WTC11 (cell line): ENCODE results near the gene HIVEP2. TPM values are rescaled to one million over a fixed set of nuclear protein-coding genes. Genes with fewer than 3 reads are reported as not detected.

Experiments
- ATAC-seq: fragments of 200-7000 bp; cut with Tn5 transposase; 2 replicates; pipeline ENCODE4 v1.10.0; 2021; ENCODE audit warnings: mild to moderate bottlenecking, moderate library complexity
- CTCF ChIA-PET: fragments of 300-600 bp; sonication (Branson Sonifier 250); formaldehyde crosslinking; loops from one replicate; lab custom pipeline; 2021; ENCODE audit warnings: antibody characterized with exemption; lab: Charles Lee
- POLR2A ChIA-PET: fragments of 350-600 bp; sonication (Branson Sonifier 250); formaldehyde crosslinking; loops from one replicate; lab custom pipeline; 2021; ENCODE audit warnings: antibody characterized with exemption; lab: Charles Lee
- DNase-seq: peaks from one replicate; pipeline ENCODE4 v3.0.0; 2021; ENCODE audit warnings: low spot score
- H3K27ac Mint-ChIP-seq: 2 replicates; pipeline ENCODE4 v1.8.0; 2021; ENCODE audit warnings: mixed read lengths
- H3K27me3 Mint-ChIP-seq: 2 replicates; pipeline ENCODE4 v1.8.0; 2021; ENCODE audit warnings: low read depth, mild to moderate bottlenecking, moderate library complexity, mixed read lengths
- H3K36me3 Mint-ChIP-seq: 2 replicates; pipeline ENCODE4 v1.8.0; 2021; ENCODE audit warnings: mixed read lengths
- H3K4me1 Mint-ChIP-seq: 2 replicates; pipeline ENCODE4 v1.8.0; 2022; ENCODE audit warnings: mixed read lengths
- H3K4me3 Mint-ChIP-seq: 2 replicates; pipeline ENCODE4 v1.8.0; 2021; ENCODE audit warnings: mild to moderate bottlenecking, moderate library complexity, mixed read lengths
- H3K9me3 Mint-ChIP-seq: 2 replicates; pipeline ENCODE4 v1.8.0; 2021; ENCODE audit warnings: mixed read lengths
- ESRRA ChIP-seq: sonication (generic); formaldehyde crosslinking; IDR thresholded peaks from 2 replicates; pipeline ENCODE4 v1.8.1; 2022; ENCODE audit warnings: mild to moderate bottlenecking, missing genetic modification reagents, borderline replicate concordance
- FOXJ3 ChIP-seq: sonication (generic); formaldehyde crosslinking; IDR thresholded peaks from 2 replicates; pipeline ENCODE4 v1.9.0; 2021; ENCODE audit warnings: missing genetic modification reagents, mild to moderate bottlenecking, borderline replicate concordance
- NR3C1 ChIP-seq: sonication (generic); formaldehyde crosslinking; conservative IDR thresholded peaks from 2 replicates; pipeline ENCODE4 v1.8.1; 2023; ENCODE audit warnings: low read depth, mild to moderate bottlenecking, missing genetic modification reagents
- SMAD4 ChIP-seq: sonication (generic); formaldehyde crosslinking; IDR thresholded peaks from 2 replicates; pipeline ENCODE4 v1.8.0; 2022; ENCODE audit warnings: mild to moderate bottlenecking, missing genetic modification reagents
- TCF7 ChIP-seq: sonication (generic); formaldehyde crosslinking; IDR thresholded peaks from 2 replicates; pipeline ENCODE4 v1.8.0; 2022; ENCODE audit warnings: mild to moderate bottlenecking, low read depth, missing genetic modification reagents, moderate library complexity
- TP53 ChIP-seq: sonication (generic); formaldehyde crosslinking; IDR thresholded peaks from 2 replicates; pipeline ENCODE4 v1.8.1; 2023; ENCODE audit warnings: mild to moderate bottlenecking, missing genetic modification reagents
- ZNF138 ChIP-seq: sonication (generic); formaldehyde crosslinking; conservative IDR thresholded peaks from 2 replicates; pipeline ENCODE4 v1.8.1; 2022; ENCODE audit warnings: mild to moderate bottlenecking, moderate library complexity, missing genetic modification reagents
- ZNF219 ChIP-seq: sonication (generic); formaldehyde crosslinking; IDR thresholded peaks from 2 replicates; pipeline ENCODE4 v1.8.0; 2023; ENCODE audit warnings: missing genetic modification reagents, mild to moderate bottlenecking, borderline replicate concordance
- total RNA-seq: library from RNA; stranded (reverse); gene quantifications from 3 replicates; pipeline ENCODE4 v1.2.3, GENCODE V29; 2021
- TF ChIP-seq, protein P1 (sequence below): sonication (generic); formaldehyde crosslinking; IDR thresholded peaks from 2 replicates; pipeline ENCODE4 v1.8.0; 2022; ENCODE audit warnings: mild to moderate bottlenecking, missing genetic modification reagents
- TF ChIP-seq, protein P2 (sequence below): fragments of 250-450 bp; sonication (Bioruptor Pico); IDR thresholded peaks from 2 replicates; pipeline ENCODE4 v1.9.0; 2021; ENCODE audit warnings: mild to moderate bottlenecking
- TF ChIP-seq, protein P3 (sequence below): sonication (generic); formaldehyde crosslinking; conservative IDR thresholded peaks from 2 replicates; pipeline ENCODE4 v1.8.1; 2023; ENCODE audit warnings: mild to moderate bottlenecking, low read depth, missing genetic modification reagents, moderate library complexity
- TF ChIP-seq, protein P4 (sequence below): sonication (generic); formaldehyde crosslinking; IDR thresholded peaks from 2 replicates; pipeline ENCODE4 v1.8.1; 2022; ENCODE audit warnings: low read depth, mild to moderate bottlenecking, moderate library complexity, missing genetic modification reagents, borderline replicate concordance
- TF ChIP-seq, protein P5 (sequence below): sonication (generic); formaldehyde crosslinking; IDR thresholded peaks from 2 replicates; pipeline ENCODE4 v1.8.1; 2023; ENCODE audit warnings: mild to moderate bottlenecking, missing genetic modification reagents, borderline replicate concordance
- TF ChIP-seq, protein P6 (sequence below): sonication (generic); formaldehyde crosslinking; IDR thresholded peaks from 2 replicates; pipeline ENCODE4 v1.8.1; 2022; ENCODE audit warnings: low read depth, missing genetic modification reagents, borderline replicate concordance
- TF ChIP-seq, protein P7 (sequence below): sonication (generic); formaldehyde crosslinking; IDR thresholded peaks from 2 replicates; pipeline ENCODE4 v1.8.0; 2022; ENCODE audit warnings: mild to moderate bottlenecking, missing genetic modification reagents

HIVEP2 gene
- total RNA-seq, 1 experiment from 2014 or later: 11.5 TPM

DNA sequence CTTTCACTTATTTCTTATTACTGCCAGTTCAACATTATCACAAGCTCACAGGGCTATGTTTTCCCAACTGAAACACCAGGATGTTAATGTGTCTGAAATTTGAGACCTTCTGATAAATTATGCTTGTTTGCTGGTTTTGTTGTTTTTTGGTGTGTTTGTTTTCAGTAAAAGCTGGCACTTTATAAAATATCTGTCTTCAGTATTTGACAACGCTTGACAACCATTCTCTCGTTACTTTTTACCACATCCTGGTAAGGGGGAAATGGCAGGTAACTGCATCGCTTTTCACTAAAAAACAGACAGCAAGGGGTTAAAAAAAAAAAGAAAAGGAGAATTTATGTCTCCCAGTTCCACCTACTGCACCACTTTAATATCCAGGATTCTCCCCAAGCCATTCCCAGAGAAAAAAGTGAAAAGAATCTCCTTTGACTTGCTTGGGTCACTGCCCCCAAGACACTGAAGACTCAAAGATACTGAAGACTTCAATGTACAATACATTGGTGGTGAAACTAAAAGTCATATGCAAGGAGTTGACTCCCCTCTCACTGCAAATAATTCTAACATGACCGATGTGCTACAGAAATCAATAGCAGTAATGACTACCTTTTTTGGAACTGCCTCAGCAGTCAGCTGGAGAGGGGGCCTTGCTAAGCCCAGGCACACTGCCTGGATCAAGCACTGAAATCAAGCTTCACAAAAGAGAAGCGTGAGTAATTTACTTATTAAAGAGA is 88.9 kb downstream of the HIVEP2 start:
- ATAC-seq: no peak
- peaks cover 15% of the 10 kb centered on the region for H3K36me3 Mint-ChIP-seq
- ChIA-PET POLR2A (no interaction called here), CTCF (no interaction called here)
- DNase-seq: no peak
- peaks cover 9% of the 10 kb centered on the region for H3K9me3 Mint-ChIP-seq
- TF ChIP-seq, protein P1, sequence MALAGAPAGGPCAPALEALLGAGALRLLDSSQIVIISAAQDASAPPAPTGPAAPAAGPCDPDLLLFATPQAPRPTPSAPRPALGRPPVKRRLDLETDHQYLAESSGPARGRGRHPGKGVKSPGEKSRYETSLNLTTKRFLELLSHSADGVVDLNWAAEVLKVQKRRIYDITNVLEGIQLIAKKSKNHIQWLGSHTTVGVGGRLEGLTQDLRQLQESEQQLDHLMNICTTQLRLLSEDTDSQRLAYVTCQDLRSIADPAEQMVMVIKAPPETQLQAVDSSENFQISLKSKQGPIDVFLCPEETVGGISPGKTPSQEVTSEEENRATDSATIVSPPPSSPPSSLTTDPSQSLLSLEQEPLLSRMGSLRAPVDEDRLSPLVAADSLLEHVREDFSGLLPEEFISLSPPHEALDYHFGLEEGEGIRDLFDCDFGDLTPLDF (CRISPR knock-in tag): no peak
- TF ChIP-seq ZNF219 (CRISPR knock-in tag): no peak
- TF ChIP-seq, protein P2, sequence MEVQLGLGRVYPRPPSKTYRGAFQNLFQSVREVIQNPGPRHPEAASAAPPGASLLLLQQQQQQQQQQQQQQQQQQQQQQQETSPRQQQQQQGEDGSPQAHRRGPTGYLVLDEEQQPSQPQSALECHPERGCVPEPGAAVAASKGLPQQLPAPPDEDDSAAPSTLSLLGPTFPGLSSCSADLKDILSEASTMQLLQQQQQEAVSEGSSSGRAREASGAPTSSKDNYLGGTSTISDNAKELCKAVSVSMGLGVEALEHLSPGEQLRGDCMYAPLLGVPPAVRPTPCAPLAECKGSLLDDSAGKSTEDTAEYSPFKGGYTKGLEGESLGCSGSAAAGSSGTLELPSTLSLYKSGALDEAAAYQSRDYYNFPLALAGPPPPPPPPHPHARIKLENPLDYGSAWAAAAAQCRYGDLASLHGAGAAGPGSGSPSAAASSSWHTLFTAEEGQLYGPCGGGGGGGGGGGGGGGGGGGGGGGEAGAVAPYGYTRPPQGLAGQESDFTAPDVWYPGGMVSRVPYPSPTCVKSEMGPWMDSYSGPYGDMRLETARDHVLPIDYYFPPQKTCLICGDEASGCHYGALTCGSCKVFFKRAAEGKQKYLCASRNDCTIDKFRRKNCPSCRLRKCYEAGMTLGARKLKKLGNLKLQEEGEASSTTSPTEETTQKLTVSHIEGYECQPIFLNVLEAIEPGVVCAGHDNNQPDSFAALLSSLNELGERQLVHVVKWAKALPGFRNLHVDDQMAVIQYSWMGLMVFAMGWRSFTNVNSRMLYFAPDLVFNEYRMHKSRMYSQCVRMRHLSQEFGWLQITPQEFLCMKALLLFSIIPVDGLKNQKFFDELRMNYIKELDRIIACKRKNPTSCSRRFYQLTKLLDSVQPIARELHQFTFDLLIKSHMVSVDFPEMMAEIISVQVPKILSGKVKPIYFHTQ (CRISPR knock-in tag): no peak
- TF ChIP-seq, protein P3, sequence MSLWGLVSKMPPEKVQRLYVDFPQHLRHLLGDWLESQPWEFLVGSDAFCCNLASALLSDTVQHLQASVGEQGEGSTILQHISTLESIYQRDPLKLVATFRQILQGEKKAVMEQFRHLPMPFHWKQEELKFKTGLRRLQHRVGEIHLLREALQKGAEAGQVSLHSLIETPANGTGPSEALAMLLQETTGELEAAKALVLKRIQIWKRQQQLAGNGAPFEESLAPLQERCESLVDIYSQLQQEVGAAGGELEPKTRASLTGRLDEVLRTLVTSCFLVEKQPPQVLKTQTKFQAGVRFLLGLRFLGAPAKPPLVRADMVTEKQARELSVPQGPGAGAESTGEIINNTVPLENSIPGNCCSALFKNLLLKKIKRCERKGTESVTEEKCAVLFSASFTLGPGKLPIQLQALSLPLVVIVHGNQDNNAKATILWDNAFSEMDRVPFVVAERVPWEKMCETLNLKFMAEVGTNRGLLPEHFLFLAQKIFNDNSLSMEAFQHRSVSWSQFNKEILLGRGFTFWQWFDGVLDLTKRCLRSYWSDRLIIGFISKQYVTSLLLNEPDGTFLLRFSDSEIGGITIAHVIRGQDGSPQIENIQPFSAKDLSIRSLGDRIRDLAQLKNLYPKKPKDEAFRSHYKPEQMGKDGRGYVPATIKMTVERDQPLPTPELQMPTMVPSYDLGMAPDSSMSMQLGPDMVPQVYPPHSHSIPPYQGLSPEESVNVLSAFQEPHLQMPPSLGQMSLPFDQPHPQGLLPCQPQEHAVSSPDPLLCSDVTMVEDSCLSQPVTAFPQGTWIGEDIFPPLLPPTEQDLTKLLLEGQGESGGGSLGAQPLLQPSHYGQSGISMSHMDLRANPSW: no peak
- TF ChIP-seq TCF7 (CRISPR knock-in tag): no peak
- TF ChIP-seq ZNF138: no peak
- peaks cover 74% of the 10 kb centered on the region for H3K4me1 Mint-ChIP-seq
- no peak overlapping the region; the same call in 1 of the 2 replicates for H3K27ac Mint-ChIP-seq
- no peaks in the 10 kb centered on the region for H3K27me3 Mint-ChIP-seq
- H3K4me3 Mint-ChIP-seq: no peak overlapping the region

DNA sequence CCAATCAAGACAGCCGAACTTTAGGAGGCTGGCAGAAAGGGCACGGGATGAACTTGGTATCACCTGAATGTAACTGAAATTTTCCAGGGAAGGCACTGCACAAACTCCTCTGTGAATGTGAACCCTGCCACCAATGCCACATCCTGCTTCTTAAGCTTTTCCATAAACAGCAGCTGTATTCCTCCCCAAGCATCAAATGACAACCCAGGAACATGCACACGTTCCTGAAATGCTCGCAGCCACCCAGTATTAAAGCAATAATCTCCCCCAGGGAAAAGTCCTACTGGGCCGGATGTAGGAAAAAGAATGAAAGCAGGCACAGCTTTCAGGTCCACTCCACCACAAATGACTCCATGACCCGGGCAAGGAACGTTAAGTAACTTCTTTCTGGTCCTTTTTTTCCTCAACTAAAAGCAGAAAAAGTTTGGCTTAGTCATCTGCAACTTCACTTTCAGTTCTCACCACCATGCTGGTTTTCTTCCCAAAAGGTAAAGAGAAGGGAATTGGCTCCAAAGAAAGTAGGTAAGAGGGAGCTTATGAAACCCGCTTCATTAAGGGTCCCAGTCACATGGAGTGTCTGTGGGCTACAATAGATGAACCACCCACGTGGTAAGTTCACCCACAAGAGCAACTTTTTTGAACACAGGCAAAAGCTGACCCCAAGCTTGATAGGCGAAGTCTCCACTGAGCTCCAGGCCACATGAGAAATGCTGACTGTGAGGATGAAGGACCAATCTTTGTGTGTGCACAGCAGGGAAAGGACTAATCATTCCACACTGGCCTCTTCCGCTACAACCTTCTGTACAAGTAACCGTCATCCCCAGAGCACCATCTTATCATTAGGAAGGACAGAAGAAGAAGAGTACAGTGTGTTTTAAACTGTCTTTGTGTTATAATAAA is 90.1 kb downstream of the HIVEP2 start:
- ChIA-PET CTCF (no interaction called here), POLR2A (no interaction called here)
- Mint-ChIP-seq H3K27ac (peak overlapping the region; percentile 5; the same call in 1 of the 2 replicates), H3K4me1 (peaks cover 73% of the 10 kb centered on the region), H3K4me3 (no peak overlapping the region), H3K27me3 (no peaks in the 10 kb centered on the region), H3K9me3 (no peaks in the 10 kb centered on the region; the same call in 1 of the 2 replicates), H3K36me3 (peaks cover 7% of the 10 kb centered on the region; the same call in 1 of the 2 replicates)
- TF ChIP-seq ESRRA (CRISPR knock-in tag) (no peak), SMAD4 (CRISPR knock-in tag) (no peak), FOXJ3 (CRISPR knock-in tag) (no peak), TP53 (CRISPR knock-in tag) (no peak), NR3C1 (CRISPR knock-in tag) (no peak)
- TF ChIP-seq, protein P4, sequence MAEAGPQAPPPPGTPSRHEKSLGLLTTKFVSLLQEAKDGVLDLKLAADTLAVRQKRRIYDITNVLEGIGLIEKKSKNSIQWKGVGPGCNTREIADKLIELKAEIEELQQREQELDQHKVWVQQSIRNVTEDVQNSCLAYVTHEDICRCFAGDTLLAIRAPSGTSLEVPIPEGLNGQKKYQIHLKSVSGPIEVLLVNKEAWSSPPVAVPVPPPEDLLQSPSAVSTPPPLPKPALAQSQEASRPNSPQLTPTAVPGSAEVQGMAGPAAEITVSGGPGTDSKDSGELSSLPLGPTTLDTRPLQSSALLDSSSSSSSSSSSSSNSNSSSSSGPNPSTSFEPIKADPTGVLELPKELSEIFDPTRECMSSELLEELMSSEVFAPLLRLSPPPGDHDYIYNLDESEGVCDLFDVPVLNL: no peak
- TF ChIP-seq, protein P5, sequence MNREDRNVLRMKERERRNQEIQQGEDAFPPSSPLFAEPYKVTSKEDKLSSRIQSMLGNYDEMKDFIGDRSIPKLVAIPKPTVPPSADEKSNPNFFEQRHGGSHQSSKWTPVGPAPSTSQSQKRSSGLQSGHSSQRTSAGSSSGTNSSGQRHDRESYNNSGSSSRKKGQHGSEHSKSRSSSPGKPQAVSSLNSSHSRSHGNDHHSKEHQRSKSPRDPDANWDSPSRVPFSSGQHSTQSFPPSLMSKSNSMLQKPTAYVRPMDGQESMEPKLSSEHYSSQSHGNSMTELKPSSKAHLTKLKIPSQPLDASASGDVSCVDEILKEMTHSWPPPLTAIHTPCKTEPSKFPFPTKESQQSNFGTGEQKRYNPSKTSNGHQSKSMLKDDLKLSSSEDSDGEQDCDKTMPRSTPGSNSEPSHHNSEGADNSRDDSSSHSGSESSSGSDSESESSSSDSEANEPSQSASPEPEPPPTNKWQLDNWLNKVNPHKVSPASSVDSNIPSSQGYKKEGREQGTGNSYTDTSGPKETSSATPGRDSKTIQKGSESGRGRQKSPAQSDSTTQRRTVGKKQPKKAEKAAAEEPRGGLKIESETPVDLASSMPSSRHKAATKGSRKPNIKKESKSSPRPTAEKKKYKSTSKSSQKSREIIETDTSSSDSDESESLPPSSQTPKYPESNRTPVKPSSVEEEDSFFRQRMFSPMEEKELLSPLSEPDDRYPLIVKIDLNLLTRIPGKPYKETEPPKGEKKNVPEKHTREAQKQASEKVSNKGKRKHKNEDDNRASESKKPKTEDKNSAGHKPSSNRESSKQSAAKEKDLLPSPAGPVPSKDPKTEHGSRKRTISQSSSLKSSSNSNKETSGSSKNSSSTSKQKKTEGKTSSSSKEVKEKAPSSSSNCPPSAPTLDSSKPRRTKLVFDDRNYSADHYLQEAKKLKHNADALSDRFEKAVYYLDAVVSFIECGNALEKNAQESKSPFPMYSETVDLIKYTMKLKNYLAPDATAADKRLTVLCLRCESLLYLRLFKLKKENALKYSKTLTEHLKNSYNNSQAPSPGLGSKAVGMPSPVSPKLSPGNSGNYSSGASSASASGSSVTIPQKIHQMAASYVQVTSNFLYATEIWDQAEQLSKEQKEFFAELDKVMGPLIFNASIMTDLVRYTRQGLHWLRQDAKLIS: no peak
- TF ChIP-seq, protein P6, sequence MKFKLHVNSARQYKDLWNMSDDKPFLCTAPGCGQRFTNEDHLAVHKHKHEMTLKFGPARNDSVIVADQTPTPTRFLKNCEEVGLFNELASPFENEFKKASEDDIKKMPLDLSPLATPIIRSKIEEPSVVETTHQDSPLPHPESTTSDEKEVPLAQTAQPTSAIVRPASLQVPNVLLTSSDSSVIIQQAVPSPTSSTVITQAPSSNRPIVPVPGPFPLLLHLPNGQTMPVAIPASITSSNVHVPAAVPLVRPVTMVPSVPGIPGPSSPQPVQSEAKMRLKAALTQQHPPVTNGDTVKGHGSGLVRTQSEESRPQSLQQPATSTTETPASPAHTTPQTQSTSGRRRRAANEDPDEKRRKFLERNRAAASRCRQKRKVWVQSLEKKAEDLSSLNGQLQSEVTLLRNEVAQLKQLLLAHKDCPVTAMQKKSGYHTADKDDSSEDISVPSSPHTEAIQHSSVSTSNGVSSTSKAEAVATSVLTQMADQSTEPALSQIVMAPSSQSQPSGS (CRISPR knock-in tag): no peak
- TF ChIP-seq, protein P7, sequence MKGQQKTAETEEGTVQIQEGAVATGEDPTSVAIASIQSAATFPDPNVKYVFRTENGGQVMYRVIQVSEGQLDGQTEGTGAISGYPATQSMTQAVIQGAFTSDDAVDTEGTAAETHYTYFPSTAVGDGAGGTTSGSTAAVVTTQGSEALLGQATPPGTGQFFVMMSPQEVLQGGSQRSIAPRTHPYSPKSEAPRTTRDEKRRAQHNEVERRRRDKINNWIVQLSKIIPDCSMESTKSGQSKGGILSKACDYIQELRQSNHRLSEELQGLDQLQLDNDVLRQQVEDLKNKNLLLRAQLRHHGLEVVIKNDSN: no peak
- no peak for DNase-seq
- ATAC-seq: no peak
